Parathyroid adenoma (tissue), 2 donors: ENCODE measurements around the gene MINDY4.

Experiments
- H2AFZ ChIP-seq: fragments of 300-600 bp; sonication (generic); one replicate; pipeline ENCODE4 v1.7.0; 2017; ENCODE audit warnings: antibody characterized with exemption, mild to moderate bottlenecking
- H3K27ac ChIP-seq: fragments of 300-600 bp; sonication (generic); one replicate; pipeline ENCODE4 v1.7.0; 2017
- H3K27me3 ChIP-seq: fragments of 300-600 bp; sonication (generic); one replicate; pipeline ENCODE4 v1.7.0; 2017; ENCODE audit warnings: low read length; ENCODE audit not compliant: control insufficient read depth, insufficient read depth
- H3K36me3 ChIP-seq: fragments of 300-600 bp; sonication (generic); one replicate; pipeline ENCODE4 v1.7.0; 2017; ENCODE audit warnings: low read length; ENCODE audit not compliant: control insufficient read depth, insufficient read depth
- H3K4me1 ChIP-seq: fragments of 300-600 bp; sonication (generic); one replicate; pipeline ENCODE4 v1.7.0; 2017; ENCODE audit warnings: control low read depth
- H3K4me2 ChIP-seq: fragments of 300-600 bp; sonication (generic); one replicate; pipeline ENCODE4 v1.7.0; 2017; ENCODE audit warnings: low read length
- H3K4me3 ChIP-seq: fragments of 300-600 bp; sonication (generic); one replicate; pipeline ENCODE4 v1.7.0; 2017; ENCODE audit warnings: low read depth, low read length
- H3K79me2 ChIP-seq: fragments of 300-600 bp; sonication (generic); one replicate; pipeline ENCODE4 v1.7.0; 2017; ENCODE audit warnings: control low read depth
- H3K9ac ChIP-seq: fragments of 300-600 bp; sonication (generic); one replicate; pipeline ENCODE4 v1.7.0; 2017; ENCODE audit warnings: mild to moderate bottlenecking
- H3K9me3 ChIP-seq: fragments of 300-600 bp; sonication (generic); one replicate; pipeline ENCODE4 v1.7.0; 2017; ENCODE audit warnings: low read length; ENCODE audit not compliant: control insufficient read depth
- CTCF ChIP-seq: fragments of 300-600 bp; sonication (generic); IDR thresholded peaks from one replicate; pipeline ENCODE4 v1.7.0; 2017; ENCODE audit warnings: antibody characterized with exemption, mild to moderate bottlenecking
- donor health status: primary hyperparathyroidism.

The MINDY4 gene

DNA sequence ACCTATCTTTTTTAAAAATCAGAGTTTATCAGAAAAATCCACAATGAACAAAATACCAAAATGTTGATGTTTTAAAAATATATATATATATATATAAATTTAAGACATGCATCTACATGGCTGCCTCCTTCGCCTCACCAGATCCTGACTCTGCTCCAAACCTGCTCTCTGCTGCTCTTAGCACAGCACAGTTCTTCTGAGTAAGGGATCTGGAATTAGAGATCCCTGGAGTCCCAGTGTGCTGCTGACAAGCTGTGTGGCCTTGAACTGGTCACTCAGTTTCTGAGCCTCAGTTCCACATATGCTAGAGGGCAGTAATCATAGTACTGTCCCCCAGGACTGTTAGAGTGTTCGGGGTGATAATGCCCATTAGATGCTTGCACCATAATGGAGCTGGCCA, 87.4 kb downstream of the MINDY4 start:
- Histone ChIP-seq H3K4me2 (no peak overlapping the region), H2AFZ (no peak overlapping the region), H3K9me3 (no peaks in the 10 kb centered on the region), H3K4me3 (no peak overlapping the region), H3K9ac (no peak overlapping the region), H3K79me2 (no peaks in the 10 kb centered on the region), H3K27ac (no peak overlapping the region), H3K36me3 (no peaks in the 10 kb centered on the region), H3K4me1 (no peaks in the 10 kb centered on the region), H3K27me3 (no peaks in the 10 kb centered on the region)
- TF ChIP-seq CTCF: no peak

DNA sequence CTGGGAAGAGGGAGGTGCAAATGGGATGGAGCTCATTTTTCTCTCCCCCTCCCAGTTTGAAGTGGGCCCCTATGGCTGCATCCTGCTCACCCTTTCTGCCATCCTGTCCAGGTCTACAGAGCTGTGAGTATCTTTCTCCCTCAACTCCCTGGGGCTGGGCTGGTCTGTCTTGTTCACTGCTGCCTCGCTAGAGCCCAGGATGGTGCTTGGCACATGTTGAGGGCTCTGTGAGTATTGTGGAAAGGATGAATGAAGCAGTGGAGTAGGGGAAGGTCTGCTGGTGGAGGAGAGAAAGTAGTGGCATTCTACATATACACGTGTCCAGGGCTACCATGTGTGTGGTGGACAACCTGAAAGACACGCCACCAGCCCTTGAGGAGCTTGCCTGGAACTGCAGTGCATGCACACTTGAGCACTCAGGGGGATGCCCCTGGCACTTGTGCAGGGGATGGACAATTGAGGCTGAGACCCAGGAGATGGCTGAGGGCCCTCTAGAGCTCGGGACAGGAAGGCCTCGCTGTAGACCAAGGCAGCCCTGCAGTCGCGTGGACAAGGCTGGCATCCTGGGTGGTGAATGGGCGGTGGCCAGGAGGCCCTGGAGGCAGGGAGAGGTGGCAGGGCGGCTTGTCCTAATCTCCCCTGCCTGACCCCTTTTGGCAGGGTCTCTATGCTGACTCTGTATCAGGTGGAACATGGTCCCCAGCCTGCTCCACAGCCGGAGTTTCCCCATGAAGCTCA, 88.2 kb downstream of the MINDY4 start:
- no peaks in the 10 kb centered on the region for H3K27me3 ChIP-seq
- no peak for TF ChIP-seq CTCF
- H3K79me2 ChIP-seq: no peaks in the 10 kb centered on the region
- no peak overlapping the region for H2AFZ ChIP-seq
- H3K4me1 ChIP-seq: no peaks in the 10 kb centered on the region
- no peak overlapping the region for H3K9ac ChIP-seq
- no peaks in the 10 kb centered on the region for H3K36me3 ChIP-seq
- no peak overlapping the region for H3K4me2 ChIP-seq
- H3K4me3 ChIP-seq: no peak overlapping the region
- no peaks in the 10 kb centered on the region for H3K9me3 ChIP-seq
- no peak overlapping the region for H3K27ac ChIP-seq

- no peaks in the 10 kb centered on the region for H3K36me3 ChIP-seq
- no peak overlapping the region for H3K4me3 ChIP-seq
- H3K27me3 ChIP-seq: no peaks in the 10 kb centered on the region
- H3K4me2 ChIP-seq: no peak overlapping the region
- H3K4me1 ChIP-seq: no peaks in the 10 kb centered on the region
- no peaks in the 10 kb centered on the region for H3K79me2 ChIP-seq
- no peak overlapping the region for H2AFZ ChIP-seq
- H3K27ac ChIP-seq: no peak overlapping the region
- H3K9me3 ChIP-seq: no peaks in the 10 kb centered on the region
- no peak overlapping the region for H3K9ac ChIP-seq
- no peak for TF ChIP-seq CTCF
These were observed 88.8 kb downstream of the MINDY4 start for GRCh38 chr7:30859940-30860496.

- H3K9ac ChIP-seq: no peak overlapping the region
- no peak for TF ChIP-seq CTCF
- no peaks in the 10 kb centered on the region for H3K9me3 ChIP-seq
- no peaks in the 10 kb centered on the region for H3K36me3 ChIP-seq
- H3K27me3 ChIP-seq: no peaks in the 10 kb centered on the region
- H3K4me2 ChIP-seq: no peak overlapping the region
- no peaks in the 10 kb centered on the region for H3K79me2 ChIP-seq
- no peaks in the 10 kb centered on the region for H3K4me1 ChIP-seq
- no peak overlapping the region for H2AFZ ChIP-seq
- no peak overlapping the region for H3K4me3 ChIP-seq
- no peak overlapping the region for H3K27ac ChIP-seq
These were observed 90.4 kb downstream of the MINDY4 start for GRCh38 chr7:30861612-30862011.
